Liver (tissue), 3 donors: ENCODE data around the gene FRMD4A.

Source experiments
- ATF3 ChIP-seq: IDR thresholded peaks from 2 replicates; pipeline ENCODE4 v1.6.1; 2016; ENCODE audit warnings: antibody characterized with exemption
- CTCF ChIP-seq: fragments of 150-350 bp; IDR thresholded peaks from 2 replicates; pipeline ENCODE4 v1.5.1; 2017; ENCODE audit warnings: improper control_type of control experiment, low read depth, low read length; ENCODE audit not compliant: missing input control
- EGR1 ChIP-seq, 2 donors: IDR thresholded peaks; 2 replicates each; pipeline ENCODE4 v1.6.1; 2016 to 2018; ENCODE audit warnings: antibody characterized with exemption in 2 of 2, low read depth in 2 of 2
- FOXA1 ChIP-seq: IDR thresholded peaks from 2 replicates; pipeline ENCODE4 v1.6.1; 2016; ENCODE audit warnings: antibody characterized with exemption
- GABPA ChIP-seq, 2 donors: IDR thresholded peaks in 1 of 2; conservative IDR thresholded peaks in 1 of 2; 2 replicates each; pipeline ENCODE4 v1.6.1; 2016; ENCODE audit warnings: antibody characterized with exemption in 2 of 2, mild to moderate bottlenecking in 1 of 2, moderate library complexity in 1 of 2
- HNF4A ChIP-seq, 2 donors: conservative IDR thresholded peaks; 2 replicates each; pipeline ENCODE4 v1.6.1; 2016; ENCODE audit warnings: antibody characterized with exemption in 2 of 2, mild to moderate bottlenecking in 2 of 2
- JUND ChIP-seq, 2 donors: IDR thresholded peaks; 2 replicates each; pipeline ENCODE4 v1.6.1; 2016; ENCODE audit warnings: antibody characterized with exemption in 2 of 2
- MAX ChIP-seq: IDR thresholded peaks from 2 replicates; pipeline ENCODE4 v1.6.1; 2016; ENCODE audit warnings: antibody characterized with exemption
- RAD21 ChIP-seq, 2 donors: IDR thresholded peaks; 2 replicates each; pipeline ENCODE4 v1.6.1; 2016; ENCODE audit warnings: antibody characterized with exemption in 2 of 2, mild to moderate bottlenecking in 2 of 2
- REST ChIP-seq: IDR thresholded peaks from 2 replicates; pipeline ENCODE4 v1.6.1; 2016; ENCODE audit warnings: antibody characterized with exemption, mild to moderate bottlenecking
- RXRA ChIP-seq, 2 donors: IDR thresholded peaks; 2 replicates each; pipeline ENCODE4 v1.6.1; 2017 to 2018; ENCODE audit warnings: antibody characterized with exemption in 2 of 2, mild to moderate bottlenecking in 1 of 2
- SP1 ChIP-seq: IDR thresholded peaks from 2 replicates; pipeline ENCODE4 v1.6.1; 2018; ENCODE audit warnings: antibody characterized with exemption, mild to moderate bottlenecking
- TAF1 ChIP-seq: conservative IDR thresholded peaks from 2 replicates; pipeline ENCODE4 v1.6.1; 2016; ENCODE audit warnings: antibody characterized with exemption, mild to moderate bottlenecking
- donor health status: healthy.
- donor health status: healthy.

DNA sequence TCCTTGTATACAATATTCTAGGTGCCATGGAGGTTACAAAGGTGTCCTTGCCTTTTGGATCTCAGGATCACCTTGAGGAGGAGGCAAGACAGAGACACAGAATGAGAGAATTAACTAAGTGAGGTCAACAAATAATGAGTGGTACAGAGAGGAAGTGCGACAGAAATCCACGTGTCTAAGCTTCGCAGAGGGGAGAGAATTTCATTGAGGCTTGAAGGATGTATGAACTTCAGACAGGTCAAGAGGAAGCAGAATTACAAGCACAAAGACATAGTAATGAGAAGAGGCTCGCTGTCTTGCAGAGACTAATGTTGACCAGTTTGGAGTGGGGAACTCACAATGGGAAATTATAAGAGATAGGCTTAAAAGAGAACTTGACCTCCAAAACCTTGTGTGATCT lies 308.7 kb downstream of the FRMD4A start:
- no peak for TF ChIP-seq RXRA (IDR thresholded peaks at IDR 0.05)
- TF ChIP-seq CTCF, result no peak
- TF ChIP-seq EGR1 (IDR thresholded peaks at IDR 0.05; ENCODE audit: low read depth in 2 of 2), result no peak
- TF ChIP-seq RAD21 (IDR thresholded peaks at IDR 0.05), result no peak
- TF ChIP-seq SP1, result no peak
- TF ChIP-seq ATF3, result no peak
- no peak for TF ChIP-seq GABPA (IDR thresholded peaks at IDR 0.05 in 1 of 2, conservative IDR thresholded peaks at IDR 0.05 in 1 of 2)
- TF ChIP-seq REST, result no peak
- no peak for TF ChIP-seq MAX
- TF ChIP-seq HNF4A (conservative IDR thresholded peaks at IDR 0.05), result no peak
- no peak for TF ChIP-seq JUND (IDR thresholded peaks at IDR 0.05)
- TF ChIP-seq FOXA1, result no peak
- no peak for TF ChIP-seq TAF1
